ENCODE results near the gene UBQLN3. TPM values are rescaled to one million over a fixed set of nuclear protein-coding genes. Genes with fewer than 3 reads are reported as not detected.

UBQLN3 gene
- total and polyA plus RNA-seq, 10 of the 15 experiments (the other 5 are each of a cell fraction or from before 2014, with no cell fraction given) = not detected

- WGBS (ENCODE audit: insufficient coverage, insufficient replicate concordance, low lambda C conversion rate, missing lambda C conversion rate) = 35% methylated on average over 6 of the region's 6 CpGs
- CTCF ChIA-PET = interaction anchor here (2.9 kb wide), 1 partner anchor 24 kb away, joined by 12 read pairs; no protein-coding TSS in a partner anchor
- H3K9ac ChIP-seq (ENCODE audit: control insufficient read depth, insufficient read depth, low read length) = no peak overlapping the region
- H4K20me1 ChIP-seq (ENCODE audit: control insufficient read depth, insufficient read depth) = no peaks in the 10 kb centered on the region
- POLR2A ChIA-PET = no interaction called here
- peak; percentile 24 for DNase-seq (ENCODE audit: low read depth, low spot score)
- no TSS peak for BruUV-seq (replicated peaks)
- peak; percentile 89 for ATAC-seq
- in situ Hi-C loops (cut with MboI) (no loop called here), intact Hi-C loops (cut with micrococcal nuclease; ENCODE audit: unreplicated experiment) (no loop called here)
- H3K4me2 ChIP-seq (ENCODE audit: control insufficient read depth, insufficient read depth) = no peak overlapping the region
- H3K27me3 ChIP-seq (replicated peaks in 1 of 2; ENCODE audit: control insufficient read depth in 2 of 2, insufficient read depth in 2 of 2, low read length in 1 of 2) = no peaks in the 10 kb centered on the region
- FAIRE-seq = no peak
- H3K4me3 ChIP-seq = no peak overlapping the region
- SMC1A ChIA-PET (ENCODE audit: uncharacterized antibody, unreplicated experiment) = interaction anchor here (0.8 kb wide), 1 partner anchor 14 kb away, joined by 3 read pairs; no protein-coding TSS in a partner anchor
- no peak overlapping the region for H3K27ac ChIP-seq (ENCODE audit: control insufficient read depth, insufficient read depth)
- no peaks in the 10 kb centered on the region for H3K36me3 ChIP-seq (ENCODE audit: control insufficient read depth in 2 of 2, insufficient read depth in 2 of 2, low read length in 1 of 2)
- H3K79me2 ChIP-seq (ENCODE audit: control insufficient read depth, insufficient read depth, low read length) = no peaks in the 10 kb centered on the region
- no peaks in the 10 kb centered on the region for H3K9me3 ChIP-seq (replicated peaks; ENCODE audit: control insufficient read depth, insufficient read depth, low read length)
- H3K4me1 ChIP-seq (ENCODE audit: control insufficient read depth, insufficient read depth, low read length) = no peaks in the 10 kb centered on the region
- H2AFZ ChIP-seq (ENCODE audit: control insufficient read depth, low read depth, low read length) = no peak overlapping the region
- RAD21 ChIA-PET (ENCODE audit: unreplicated experiment) = interaction anchor here (0.6 to 0.7 kb wide), 2 partner anchors 14 to 17 kb away, joined by 3 to 4 read pairs; no protein-coding TSS in a partner anchor
- TF ChIP-seq NR2F1 (conservative IDR thresholded peaks at IDR 0.05) (peak; percentile 93), PAX5 (IDR thresholded peaks at IDR 0.05; ENCODE audit: borderline replicate concordance, low read depth, low read length) (0 out of 2 replicates have a peak, but pooled peaks have one; percentile 18), EP300 (IDR thresholded peaks at IDR 0.05; ENCODE audit: borderline replicate concordance in 1 of 2, control insufficient read depth in 1 of 2, low read depth in 2 of 2, low read length in 2 of 2) (peak; percentile 57 to 81; a peak in 3 of 4 replicates), ZNF592 (IDR thresholded peaks at IDR 0.05) (peak; percentile 97), ZNF687 (IDR thresholded peaks at IDR 0.05) (peak; percentile 97), MEF2B (IDR thresholded peaks at IDR 0.05; ENCODE audit: partially characterized antibody, poor library complexity, severe bottlenecking) (peak; percentile 77), BCL11A (IDR thresholded peaks at IDR 0.05; ENCODE audit: low read depth, low read length) (peak; percentile 99), ATF7 (IDR thresholded peaks at IDR 0.05; ENCODE audit: low read depth) (peak; percentile 58; the same call in 1 of the 2 replicates), NR2C2 (IDR thresholded peaks at IDR 0.05; ENCODE audit: borderline replicate concordance, control insufficient read depth, insufficient read length, low read depth) (no peak), BMI1 (IDR thresholded peaks at IDR 0.05; ENCODE audit: borderline replicate concordance) (peak; percentile 76), RELB (IDR thresholded peaks at IDR 0.05; ENCODE audit: low read depth) (peak; percentile 80), DPF2 (IDR thresholded peaks at IDR 0.05) (peak; percentile 92), HDGF (IDR thresholded peaks at IDR 0.05) (no peak), BHLHE40 (IDR thresholded peaks at IDR 0.05; ENCODE audit: borderline replicate concordance in 1 of 2, low read depth in 2 of 2, low read length in 1 of 2) (peak; percentile 46 to 70; a peak in 3 of 4 replicates)
Measured at GRCh38 chr11:5500393-5500801, 9.4 kb downstream of the UBQLN3 start.
